K562 (cell line): ENCODE results near the gene CRTAP. TPM values are rescaled to one million over a fixed set of nuclear protein-coding genes. Genes with fewer than 3 reads are reported as not detected.

ENCODE experiments used
- CAMTA2 ChIP-seq: fragments of 250-450 bp; sonication (Bioruptor Pico); conservative IDR thresholded peaks from 2 replicates; pipeline ENCODE4 v1.5.1; 2022
- ETV5 ChIP-seq: sonication (generic); formaldehyde crosslinking; IDR thresholded peaks from 2 replicates; pipeline ENCODE4 v1.4.0; 2020; ENCODE audit warnings: low read depth, mild to moderate bottlenecking, missing genetic modification reagents
- FUS ChIP-seq: fragments of 200-400 bp; formaldehyde crosslinking; optimal IDR thresholded peaks from 2 replicates; pipeline ENCODE3; 2017; ENCODE audit warnings: low read depth, low read length
- KLF1 ChIP-seq: fragments of 450-650 bp; IDR thresholded peaks from 2 replicates; pipeline ENCODE4 v1.6.1; 2016; ENCODE audit warnings: missing genetic modification characterization, missing compliant biosample characterization
- NELFE ChIP-seq: IDR thresholded peaks from 2 replicates; pipeline ENCODE4 v1.6.1; 2011; ENCODE audit warnings: mild to moderate bottlenecking; ENCODE audit not compliant: insufficient read depth, insufficient read length
- RBBP5 ChIP-seq: fragments of 200-600 bp; sonication (generic); IDR thresholded peaks from 2 replicates; pipeline ENCODE4 v1.6.1; 2012; ENCODE audit warnings: borderline replicate concordance, mild to moderate bottlenecking, low read length, control low read depth, inconsistent platforms; ENCODE audit not compliant: insufficient read depth, poor library complexity, severe bottlenecking
- RBM22 ChIP-seq: fragments of 200-400 bp; formaldehyde crosslinking; IDR thresholded peaks from 2 replicates; pipeline ENCODE4 v1.6.1; 2018; ENCODE audit warnings: low read length, low read depth; ENCODE audit not compliant: poor library complexity, severe bottlenecking
- STAT5A ChIP-seq: IDR thresholded peaks from 2 replicates; pipeline ENCODE4 v1.6.1; 2012; ENCODE audit warnings: low read length, inconsistent platforms, borderline replicate concordance
- THAP12 ChIP-seq: fragments of 250-450 bp; sonication (Bioruptor Pico); IDR thresholded peaks from 2 replicates; pipeline ENCODE4 v1.9.0; 2021; ENCODE audit warnings: mild to moderate bottlenecking, inconsistent platforms
- ZBTB33 ChIP-seq: sonication (generic); formaldehyde crosslinking; IDR thresholded peaks from 2 replicates; pipeline ENCODE4 v1.8.1; 2023; ENCODE audit warnings: mild to moderate bottlenecking, missing genetic modification reagents
- ZNF23 ChIP-seq: fragments of 250-450 bp; sonication (Bioruptor Pico); IDR thresholded peaks from 2 replicates; pipeline ENCODE4 v1.4.0; 2020; ENCODE audit warnings: mild to moderate bottlenecking
- polyA plus RNA-seq, 8 experiments: library from polyadenylated mRNA; depleted of rRNA in 4 of 8; stranded (reverse) in 5 of 8; unstranded in 3 of 8; fragments of >200 nt; fragmentation: Nextera tagmentation in 2 of 8; fragmentation: Illumina TruSeq in 1 of 8; extraction: Ambion mirVana in 2 of 8; extraction: Trizol in 1 of 8; gene quantifications; 2 replicates each; pipeline versions ENCODE4 v1.2.1 to v1.2.3, GENCODE V29; 2011 to 2014; ENCODE audit warnings: inconsistent platforms in 1 of 8, missing spikeins in 1 of 8
- total RNA-seq, 7 experiments: library from RNA; depleted of rRNA in 6 of 7; stranded (reverse); fragments of >200 nt in 6 of 7; fragmentation: Illumina TruSeq in 2 of 7; extraction: Trizol in 2 of 7; gene quantifications; 2 replicates each; pipeline versions ENCODE4 v1.2.1 to v1.2.3, GENCODE V29; 2011 to 2021; ENCODE audit warnings: low replicate concordance in 1 of 7
- TF ChIP-seq, protein P1 (sequence below): fragments of 250-450 bp; sonication (Bioruptor Pico); IDR thresholded peaks from 2 replicates; pipeline ENCODE4 v1.5.0; 2021
- TF ChIP-seq, protein P2 (sequence below): fragments of 250-450 bp; sonication (Bioruptor Pico); IDR thresholded peaks from 2 replicates; pipeline ENCODE4 v1.8.0; 2022; ENCODE audit warnings: inconsistent platforms, mild to moderate bottlenecking, moderate library complexity, borderline replicate concordance
- TF ChIP-seq, protein P3 (sequence below): fragments of 450-650 bp; IDR thresholded peaks from 2 replicates; pipeline ENCODE4 v1.6.1; 2016
- TF ChIP-seq, protein P4 (sequence below): sonication (generic); formaldehyde crosslinking; IDR thresholded peaks from 2 replicates; pipeline ENCODE4 v1.8.0; 2022; ENCODE audit warnings: missing genetic modification reagents, mild to moderate bottlenecking, borderline replicate concordance

CRTAP gene
- total and polyA plus RNA-seq, 9 of the 15 experiments (the other 6 are each of a cell fraction or from before 2014, with no cell fraction given) = 10.0 to 121 (median 53.0) TPM

DNA sequence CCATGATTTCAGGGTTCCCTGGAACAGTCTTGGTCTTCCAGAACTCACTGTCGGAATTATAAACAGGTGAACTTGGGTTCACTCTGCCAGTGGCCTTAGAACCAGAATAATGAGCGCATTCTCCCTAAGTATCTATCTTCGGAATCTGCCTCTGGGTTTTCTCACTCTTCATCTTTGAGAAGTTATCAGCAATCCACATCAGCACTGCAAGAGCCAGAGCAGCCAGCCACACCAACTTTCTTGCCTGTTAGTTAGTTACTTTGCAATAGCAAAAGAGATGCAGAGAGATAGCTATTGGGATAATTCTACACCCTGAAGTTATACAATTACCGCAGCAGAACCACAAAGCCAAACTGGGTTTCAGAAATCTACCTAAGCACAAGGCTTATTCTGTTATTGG, 42.6 kb upstream of the CRTAP start (continued):
- TF ChIP-seq, protein P1, sequence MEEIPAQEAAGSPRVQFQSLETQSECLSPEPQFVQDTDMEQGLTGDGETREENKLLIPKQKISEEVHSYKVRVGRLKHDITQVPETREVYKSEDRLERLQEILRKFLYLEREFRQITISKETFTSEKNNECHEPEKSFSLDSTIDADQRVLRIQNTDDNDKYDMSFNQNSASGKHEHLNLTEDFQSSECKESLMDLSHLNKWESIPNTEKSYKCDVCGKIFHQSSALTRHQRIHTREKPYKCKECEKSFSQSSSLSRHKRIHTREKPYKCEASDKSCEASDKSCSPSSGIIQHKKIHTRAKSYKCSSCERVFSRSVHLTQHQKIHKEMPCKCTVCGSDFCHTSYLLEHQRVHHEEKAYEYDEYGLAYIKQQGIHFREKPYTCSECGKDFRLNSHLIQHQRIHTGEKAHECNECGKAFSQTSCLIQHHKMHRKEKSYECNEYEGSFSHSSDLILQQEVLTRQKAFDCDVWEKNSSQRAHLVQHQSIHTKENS (CRISPR knock-in tag) = no peak
- TF ChIP-seq KLF1 (tag) = no peak
- TF ChIP-seq NELFE = no peak
- TF ChIP-seq RBBP5 = no peak
- no peak for TF ChIP-seq ZNF23
- no peak for TF ChIP-seq ETV5 (CRISPR knock-in tag)
- TF ChIP-seq, protein P2, sequence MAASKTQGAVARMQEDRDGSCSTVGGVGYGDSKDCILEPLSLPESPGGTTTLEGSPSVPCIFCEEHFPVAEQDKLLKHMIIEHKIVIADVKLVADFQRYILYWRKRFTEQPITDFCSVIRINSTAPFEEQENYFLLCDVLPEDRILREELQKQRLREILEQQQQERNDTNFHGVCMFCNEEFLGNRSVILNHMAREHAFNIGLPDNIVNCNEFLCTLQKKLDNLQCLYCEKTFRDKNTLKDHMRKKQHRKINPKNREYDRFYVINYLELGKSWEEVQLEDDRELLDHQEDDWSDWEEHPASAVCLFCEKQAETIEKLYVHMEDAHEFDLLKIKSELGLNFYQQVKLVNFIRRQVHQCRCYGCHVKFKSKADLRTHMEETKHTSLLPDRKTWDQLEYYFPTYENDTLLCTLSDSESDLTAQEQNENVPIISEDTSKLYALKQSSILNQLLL (CRISPR knock-in tag) = no peak
- TF ChIP-seq STAT5A = no peak
- TF ChIP-seq, protein P3, sequence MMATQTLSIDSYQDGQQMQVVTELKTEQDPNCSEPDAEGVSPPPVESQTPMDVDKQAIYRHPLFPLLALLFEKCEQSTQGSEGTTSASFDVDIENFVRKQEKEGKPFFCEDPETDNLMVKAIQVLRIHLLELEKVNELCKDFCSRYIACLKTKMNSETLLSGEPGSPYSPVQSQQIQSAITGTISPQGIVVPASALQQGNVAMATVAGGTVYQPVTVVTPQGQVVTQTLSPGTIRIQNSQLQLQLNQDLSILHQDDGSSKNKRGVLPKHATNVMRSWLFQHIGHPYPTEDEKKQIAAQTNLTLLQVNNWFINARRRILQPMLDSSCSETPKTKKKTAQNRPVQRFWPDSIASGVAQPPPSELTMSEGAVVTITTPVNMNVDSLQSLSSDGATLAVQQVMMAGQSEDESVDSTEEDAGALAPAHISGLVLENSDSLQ = no peak
- TF ChIP-seq ZBTB33 (CRISPR knock-in tag) = no peak
- TF ChIP-seq THAP12 (CRISPR knock-in tag) = no peak
- no peak for TF ChIP-seq CAMTA2 (CRISPR knock-in tag)
- TF ChIP-seq, protein P4, sequence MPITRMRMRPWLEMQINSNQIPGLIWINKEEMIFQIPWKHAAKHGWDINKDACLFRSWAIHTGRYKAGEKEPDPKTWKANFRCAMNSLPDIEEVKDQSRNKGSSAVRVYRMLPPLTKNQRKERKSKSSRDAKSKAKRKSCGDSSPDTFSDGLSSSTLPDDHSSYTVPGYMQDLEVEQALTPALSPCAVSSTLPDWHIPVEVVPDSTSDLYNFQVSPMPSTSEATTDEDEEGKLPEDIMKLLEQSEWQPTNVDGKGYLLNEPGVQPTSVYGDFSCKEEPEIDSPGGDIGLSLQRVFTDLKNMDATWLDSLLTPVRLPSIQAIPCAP (CRISPR knock-in tag) = no peak
- no peak for TF ChIP-seq FUS
- no peak for TF ChIP-seq RBM22
